GM21717 (cell line): ENCODE data around the gene PAPOLG.
"Not testable (repeated sequence)": the region's sequence is repeated elsewhere in the genome, so short reads cannot be mapped to it uniquely, and the experiment has no call there.

ENCODE experiments used
- ATAC-seq: cut with Tn5 transposase; IDR thresholded peaks from one replicate; pipeline ENCODE4 v1.9.1; 2021; ENCODE audit warnings: mild to moderate bottlenecking, moderate library complexity; ENCODE audit not compliant: unreplicated experiment

PAPOLG gene

GRCh38 chr2:60821587-60822302, 65.7 kb downstream of the PAPOLG start:
- ATAC-seq: no peak

- no peak for ATAC-seq
These were observed 66.9 kb downstream of the PAPOLG start for GRCh38 chr2:60822987-60823386.

- no peak for ATAC-seq
These were observed 67.7 kb downstream of the PAPOLG start for GRCh38 chr2:60823694-60824305.

GRCh38 chr2:60825666-60826065, 69.6 kb downstream of the PAPOLG start:
- ATAC-seq: no peak

GRCh38 chr2:60826111-60826510, 70.0 kb downstream of the PAPOLG start:
- ATAC-seq: no peak

GRCh38 chr2:60826860-60827259, 70.8 kb downstream of the PAPOLG start:
- not testable (repeated sequence) for ATAC-seq

GRCh38 chr2:60827369-60827768, 71.3 kb downstream of the PAPOLG start:
- no peak for ATAC-seq

GRCh38 chr2:60830991-60831390, 74.9 kb downstream of the PAPOLG start:
- ATAC-seq: no peak

- ATAC-seq: no peak
These were observed 75.9 kb downstream of the PAPOLG start for GRCh38 chr2:60831921-60832320.

GRCh38 chr2:60832621-60833020, 76.6 kb downstream of the PAPOLG start:
- ATAC-seq: no peak

- ATAC-seq: peak; percentile 54
These were observed 78.2 kb downstream of the PAPOLG start for GRCh38 chr2:60834270-60834717.

GRCh38 chr2:60836491-60836890, 80.4 kb downstream of the PAPOLG start:
- ATAC-seq: no peak

GRCh38 chr2:60837123-60837522, 81.1 kb downstream of the PAPOLG start:
- no peak for ATAC-seq

GRCh38 chr2:60838481-60838880, 82.4 kb downstream of the PAPOLG start:
- no peak for ATAC-seq

GRCh38 chr2:60839126-60839813, 83.2 kb downstream of the PAPOLG start:
- ATAC-seq: peak; percentile 50

- ATAC-seq: peak; percentile 57
These were observed 84.8 kb downstream of the PAPOLG start for GRCh38 chr2:60840880-60841279.

- ATAC-seq: no peak
These were observed 86.9 kb downstream of the PAPOLG start for GRCh38 chr2:60843006-60843405.

GRCh38 chr2:60844105-60844504, 88.0 kb downstream of the PAPOLG start:
- ATAC-seq: no peak

- ATAC-seq: no peak
These were observed 91.8 kb downstream of the PAPOLG start for GRCh38 chr2:60847854-60848253.
